Measurements from ENCODE around the gene NKD1.

- TF ChIP-seq CTCF (IDR thresholded peaks at IDR 0.05): no peak
- no peak for TF ChIP-seq POLR2A (IDR thresholded peaks at IDR 0.05)
These were observed 22.8 kb downstream of the NKD1 start for GRCh38 chr16:50570808-50571598.
